HG02973 (cell line): ENCODE results near the gene SOX30.
"Not testable (repeated sequence)": the region's sequence is repeated elsewhere in the genome, so short reads cannot be mapped to it uniquely, and the experiment has no call there.

Experiments
- ATAC-seq: cut with Tn5 transposase; IDR thresholded peaks from one replicate; pipeline ENCODE4 v1.9.1; 2021; ENCODE audit warnings: moderate library complexity; ENCODE audit not compliant: unreplicated experiment

Gene SOX30

DNA sequence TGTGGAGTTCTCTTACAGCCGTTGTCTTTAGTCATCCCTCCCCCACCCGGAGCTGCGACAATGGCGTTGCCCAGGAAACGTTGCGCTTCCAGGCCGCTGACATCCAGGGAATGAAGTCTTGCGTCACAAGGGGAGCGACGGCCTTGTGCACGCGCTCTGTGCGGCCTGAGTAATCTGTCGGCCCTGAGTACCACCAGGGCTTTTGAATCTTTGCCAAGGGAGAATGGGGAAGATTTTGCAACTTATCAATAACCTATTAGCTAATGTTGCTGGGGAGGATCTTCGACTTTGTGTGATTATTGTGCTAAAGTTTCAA is at the start of gene SOX30:
SOX30 (minus strand) TSS at position 62 of the 316 bp plus-strand sequence. CDS start 360 bp downstream, outside the sequence.
- no peak for ATAC-seq

DNA sequence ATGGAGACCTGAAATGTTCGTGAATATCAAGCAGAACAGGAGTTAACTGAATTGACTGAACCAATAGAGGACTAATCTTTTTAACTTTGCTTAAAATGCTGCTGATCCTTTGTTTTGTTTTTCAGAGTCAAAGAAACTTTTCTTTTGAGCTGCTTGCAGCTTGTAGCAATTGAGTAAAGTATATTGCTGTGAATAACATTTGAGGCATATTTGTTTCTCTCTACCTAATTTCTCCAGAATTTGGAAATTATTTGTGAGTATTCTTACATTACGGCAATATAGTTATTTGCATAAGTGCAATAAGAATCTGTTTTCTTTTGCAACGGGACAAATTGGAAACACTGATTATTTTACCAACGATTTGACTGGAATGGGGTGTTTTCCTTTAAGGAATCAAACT is 46.4 kb upstream of the SOX30 start:
- ATAC-seq: not testable (repeated sequence)

DNA sequence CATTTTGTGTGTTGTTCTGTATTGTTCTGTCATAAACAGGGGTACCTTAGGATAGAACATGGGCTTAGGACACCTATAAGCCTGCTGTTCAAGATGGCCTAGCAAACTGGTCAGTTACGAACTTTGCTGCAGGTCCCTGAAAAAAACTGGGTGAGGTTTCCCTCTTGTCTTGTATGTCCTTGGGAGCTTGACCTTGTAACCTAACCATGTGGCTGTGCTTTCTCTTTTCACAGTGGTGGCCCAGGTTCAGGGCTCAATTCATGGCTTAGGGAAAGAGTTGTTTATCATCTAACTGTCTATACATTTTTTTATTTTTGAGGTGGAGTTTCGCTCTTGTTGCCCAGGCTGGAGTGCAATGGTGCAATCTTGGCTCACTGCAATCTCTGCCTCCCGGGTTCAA is 43.9 kb upstream of the SOX30 start:
- not testable (repeated sequence) for ATAC-seq

DNA sequence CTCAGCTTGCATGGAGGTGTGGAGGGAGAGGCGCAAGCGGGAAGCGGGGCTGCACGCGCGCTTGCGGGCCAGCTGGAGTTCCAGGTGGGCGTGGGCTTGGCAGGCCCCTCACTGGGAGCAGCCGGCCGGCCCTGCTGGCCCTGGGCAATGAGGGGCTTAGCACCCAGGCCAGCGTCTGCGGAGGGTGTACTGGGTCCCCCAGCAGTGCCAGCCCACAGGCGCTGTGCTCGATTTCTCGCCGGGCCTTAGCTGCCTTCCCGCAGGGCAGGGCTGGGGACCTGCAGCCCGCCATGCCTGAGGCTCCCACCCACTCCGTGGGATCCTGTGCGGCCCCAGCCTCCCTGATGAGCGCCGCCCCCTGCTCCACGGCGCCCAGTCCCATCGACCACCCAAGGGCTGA is 41.6 kb upstream of the SOX30 start:
- not testable (repeated sequence) for ATAC-seq

GRCh38 chr5:157690690-157691433 is 38.6 kb upstream of the SOX30 start:
- ATAC-seq: no peak

- no peak for ATAC-seq
Observed at GRCh38 chr5:157689942-157690689, 37.9 kb upstream of the SOX30 start.

GRCh38 chr5:157687198-157687554 is 34.9 kb upstream of the SOX30 start:
- no peak for ATAC-seq

DNA sequence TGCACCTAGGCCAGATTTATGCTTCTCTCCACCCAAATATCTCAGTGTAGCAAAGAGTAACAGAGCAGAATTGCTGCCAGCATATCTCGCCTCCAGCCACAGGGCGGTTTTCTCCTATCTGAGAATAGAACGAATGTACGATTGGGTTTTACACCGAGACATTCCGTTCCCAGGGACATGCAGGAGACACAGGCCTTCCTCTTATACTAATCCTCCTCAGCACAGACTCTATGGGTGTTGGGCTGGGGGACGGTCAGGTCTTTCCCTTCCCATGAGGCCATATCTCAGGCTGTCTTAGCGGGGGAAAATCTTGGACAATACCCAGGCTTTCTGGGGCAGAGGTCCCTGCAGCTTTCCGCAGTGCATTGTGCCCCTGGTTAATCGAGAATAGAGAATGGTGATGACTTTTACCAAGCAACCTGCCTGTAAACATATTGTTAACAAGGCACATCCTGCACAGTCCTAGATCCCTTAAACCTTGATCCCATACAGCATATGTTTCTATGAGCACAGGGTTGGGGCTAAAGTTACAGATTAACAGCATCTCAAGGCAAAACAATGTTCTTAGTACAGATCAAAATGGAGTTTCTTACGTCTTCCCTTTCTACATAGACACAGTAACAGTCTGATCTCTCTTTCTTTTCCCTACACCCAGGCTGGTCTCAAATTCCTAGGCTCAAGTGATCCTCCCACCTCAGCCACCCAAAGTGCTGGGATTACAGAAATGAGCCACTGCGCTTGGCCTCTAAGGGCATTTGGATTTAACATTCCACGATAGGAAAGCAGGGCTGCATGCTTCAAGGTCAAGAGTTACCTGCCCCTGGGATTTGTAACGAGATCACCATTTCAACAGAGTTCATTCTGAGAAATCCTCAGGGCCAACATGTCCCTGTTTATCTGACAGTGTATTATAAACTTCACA is 34.3 kb upstream of the SOX30 start:
- not testable (repeated sequence) for ATAC-seq

DNA sequence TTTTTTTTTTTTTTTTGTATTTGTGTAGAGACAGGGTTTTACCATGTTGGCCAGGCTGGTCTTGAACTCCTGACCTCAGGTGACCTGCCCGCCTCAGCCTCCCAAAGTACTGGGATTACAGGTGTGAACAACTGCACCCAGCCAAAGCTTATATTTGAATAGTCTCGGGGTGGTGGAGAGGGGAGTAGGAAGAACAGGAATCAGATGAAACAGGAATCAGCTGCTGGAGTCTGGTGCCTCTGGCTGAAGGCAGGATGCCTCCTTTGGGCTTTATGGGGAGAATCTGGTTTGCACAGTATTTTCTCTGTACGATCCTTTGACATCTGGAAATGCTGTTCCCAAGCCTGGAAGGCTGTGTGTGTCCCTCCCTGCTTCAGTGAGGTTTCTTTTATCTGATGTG is 30.0 kb upstream of the SOX30 start:
- ATAC-seq: no peak

GRCh38 chr5:157681048-157681447 is 28.8 kb upstream of the SOX30 start:
- ATAC-seq: no peak

DNA sequence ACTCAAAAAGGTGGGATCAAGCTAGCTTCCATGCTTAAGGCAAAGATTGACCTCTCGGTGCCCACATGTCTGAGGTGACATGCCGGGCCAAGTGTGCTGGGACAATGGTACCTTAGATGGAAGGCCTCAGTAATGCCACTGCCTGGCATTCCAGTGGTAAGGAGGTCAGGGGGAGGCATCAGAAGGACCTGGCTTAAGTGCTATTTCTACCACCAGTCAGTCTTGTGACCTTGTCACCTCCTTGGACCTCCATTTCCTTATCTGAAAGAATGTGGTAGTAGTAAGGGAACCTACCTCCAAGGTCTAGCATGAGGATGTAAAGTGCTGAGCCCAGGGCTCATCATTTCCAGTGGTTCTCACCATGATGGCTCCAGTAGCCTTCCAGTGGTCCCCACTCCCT is 28.0 kb upstream of the SOX30 start:
- ATAC-seq: no peak

DNA sequence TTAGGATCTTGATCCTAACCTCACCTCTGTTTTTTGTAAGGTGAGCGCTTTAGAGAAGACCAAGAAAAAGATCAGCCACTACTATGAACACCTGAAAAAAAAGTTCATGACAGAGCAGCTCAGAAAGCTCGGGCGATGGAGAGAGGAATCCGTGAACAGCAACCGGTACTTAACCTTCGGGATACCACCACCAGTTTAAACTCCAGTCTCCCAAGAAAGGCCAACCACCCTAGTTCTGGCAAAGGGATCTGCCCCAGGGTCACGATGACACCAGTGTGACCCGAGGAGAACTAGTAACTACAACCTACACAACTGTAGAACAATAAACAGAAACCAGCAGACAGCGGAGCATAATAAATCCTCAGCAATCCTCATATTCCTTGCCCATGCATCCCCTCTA is 27.6 kb upstream of the SOX30 start:
- ATAC-seq: no peak

DNA sequence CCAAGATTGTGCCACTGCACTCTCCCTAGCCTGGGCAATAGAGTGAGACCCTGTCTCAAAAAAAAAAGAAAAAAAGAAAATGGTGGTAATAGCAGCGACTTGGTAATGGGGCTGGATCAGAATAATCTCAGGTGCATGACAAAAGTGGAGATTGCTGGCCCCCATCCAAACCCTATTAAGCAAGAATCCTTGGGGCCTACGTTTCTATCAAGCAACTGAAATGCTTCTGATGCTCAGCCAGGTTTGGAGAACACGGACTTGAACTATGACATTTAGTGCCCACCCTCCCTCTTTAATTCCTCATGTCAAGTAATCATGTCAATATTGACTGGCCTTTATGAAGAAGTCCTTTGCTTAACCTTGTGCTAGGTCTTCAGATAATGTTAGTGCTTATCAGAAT is 25.7 kb upstream of the SOX30 start:
- no peak for ATAC-seq

- ATAC-seq: not testable (repeated sequence)
Observed at GRCh38 chr5:157674351-157674750, 22.1 kb upstream of the SOX30 start.

DNA sequence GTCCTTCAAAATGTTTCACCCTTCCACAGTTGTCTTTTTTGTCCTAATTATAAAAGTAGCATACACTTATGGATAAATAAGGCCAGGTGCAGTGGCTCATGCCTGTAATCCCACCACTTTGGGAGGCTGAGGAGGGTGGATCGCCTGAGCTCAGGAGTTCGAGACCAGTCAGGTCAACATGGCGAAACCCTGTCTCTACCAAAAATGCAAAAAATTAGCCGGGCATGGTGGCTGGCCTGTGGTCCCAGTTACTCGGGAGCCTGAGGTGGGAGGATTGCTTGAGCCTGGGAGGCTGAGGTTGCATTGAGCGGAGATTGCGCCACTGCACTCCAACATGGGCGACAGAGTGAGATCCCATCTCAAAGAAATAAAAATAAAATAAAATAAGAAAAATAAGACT is 20.7 kb upstream of the SOX30 start:
- ATAC-seq: no peak

DNA sequence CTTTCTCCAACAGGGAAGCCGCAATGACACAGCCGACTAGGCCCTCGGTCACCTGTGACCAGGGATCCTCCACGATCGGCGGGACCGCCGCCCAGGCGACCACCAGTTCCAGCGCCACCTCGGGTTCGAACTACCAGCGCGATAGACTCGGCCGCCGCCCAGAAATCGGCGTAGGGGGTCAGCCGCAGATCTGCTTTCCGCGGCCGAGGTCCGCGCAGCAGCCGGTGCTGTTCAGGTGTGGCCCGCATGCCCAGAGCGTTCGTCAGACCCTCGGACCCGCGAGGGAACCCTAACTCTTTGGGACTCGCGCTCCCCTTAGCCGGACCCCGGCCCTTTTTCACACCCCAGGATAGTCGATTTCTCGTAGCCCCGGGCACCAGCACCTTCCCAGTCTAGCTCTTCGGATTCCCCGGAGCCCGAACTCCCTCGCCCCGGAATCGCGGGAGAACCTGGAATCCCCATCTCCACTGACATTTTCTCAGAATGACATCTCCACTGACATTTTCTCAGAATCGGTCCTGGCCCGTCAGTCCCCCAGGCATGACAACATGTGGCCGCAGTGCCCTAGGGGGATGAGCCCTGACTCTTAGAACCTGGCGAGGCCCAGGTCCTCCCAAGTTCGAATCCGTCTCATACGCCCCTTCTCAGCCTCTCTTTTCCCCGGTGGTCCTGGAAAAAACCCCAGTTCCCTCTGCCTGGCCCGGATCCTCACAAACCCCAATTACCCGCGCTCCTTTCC is 19.5 kb upstream of the SOX30 start:
- ATAC-seq: no peak

DNA sequence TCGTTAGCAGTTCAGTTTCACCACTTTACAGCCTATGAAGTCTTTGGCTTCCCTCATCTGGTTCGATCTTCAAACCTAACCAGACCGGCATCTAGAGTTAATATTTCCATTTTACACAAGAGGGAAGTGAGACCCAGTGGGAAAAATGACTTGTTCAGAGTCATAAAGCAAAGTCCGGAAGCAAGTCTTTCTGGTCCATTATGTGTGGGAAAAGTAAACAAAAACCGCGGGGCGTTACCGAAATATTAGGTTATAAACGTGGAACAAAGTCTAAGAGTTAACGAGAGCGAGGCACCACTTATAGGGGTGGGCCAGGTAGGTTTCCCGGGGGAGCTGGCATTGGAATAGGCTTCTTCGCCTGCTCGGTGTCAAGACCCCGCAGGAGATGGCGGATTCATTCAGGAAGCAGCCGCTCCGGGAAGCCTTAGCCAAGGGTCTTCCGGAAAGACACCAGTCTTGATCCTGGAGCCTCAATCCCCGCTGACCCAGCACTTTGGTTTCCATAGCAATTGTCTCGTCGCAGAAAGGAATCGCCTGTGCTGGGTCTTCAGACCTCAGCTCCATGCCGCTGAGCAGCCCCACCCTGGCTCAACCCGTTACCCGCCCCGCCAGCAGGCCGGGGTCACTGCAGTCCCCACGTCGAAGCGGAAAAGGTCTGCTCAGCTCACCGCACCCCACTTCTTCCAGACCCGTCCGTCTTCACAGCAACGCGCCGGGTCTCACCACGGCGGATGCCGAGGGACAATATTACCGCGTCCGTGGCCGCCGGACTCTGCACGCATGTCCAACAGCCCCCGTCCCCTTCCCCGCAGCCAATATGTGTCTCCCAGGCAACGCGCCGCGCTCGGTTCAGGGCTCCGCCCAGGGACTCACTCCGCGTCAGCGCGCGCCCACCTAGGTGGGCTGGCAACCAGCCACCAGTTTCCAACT is 18.7 kb upstream of the SOX30 start, which contains the start of gene C5orf52:
C5orf52 (plus strand) TSS at position 872 of the 930 bp plus-strand sequence. CDS start 82 bp downstream, outside the sequence.
- peak; percentile 40 for ATAC-seq

GRCh38 chr5:157669701-157670097 is 17.5 kb upstream of the SOX30 start:
- ATAC-seq: no peak

- no peak for ATAC-seq
Observed at GRCh38 chr5:157668356-157668755, 16.1 kb upstream of the SOX30 start.
